Breast epithelium (tissue), 3 donors: ENCODE measurements around the gene OR52N5.

Source experiments
- CTCF ChIP-seq, 3 donors: fragments of 450-650 bp; IDR thresholded peaks; one replicate each; pipeline ENCODE4 v1.5.1; 2016 to 2017; ENCODE audit warnings: antibody characterized with exemption in 3 of 3, mild to moderate bottlenecking in 3 of 3, moderate library complexity in 3 of 3
- POLR2AphosphoS5 ChIP-seq, 3 donors: sonication (generic); formaldehyde crosslinking; IDR thresholded peaks; one replicate each; pipeline ENCODE4 v1.6.1; 2017; ENCODE audit warnings: antibody characterized with exemption in 3 of 3

GRCh38 chr11:5818245-5818886 lies 35.2 kb upstream of the OR52N5 start:
- TF ChIP-seq CTCF (IDR thresholded peaks at IDR 0.05), result no peak
- no peak for TF ChIP-seq POLR2AphosphoS5 (IDR thresholded peaks at IDR 0.05)
